Measurements from ENCODE around the gene HOOK2.

- TF ChIP-seq CTCF (IDR thresholded peaks at IDR 0.05) = peak in 1 of 2 donors; percentile 5
- TF ChIP-seq POLR2AphosphoS5 (IDR thresholded peaks at IDR 0.05) = peak; percentile 100
- TF ChIP-seq POLR2A (IDR thresholded peaks at IDR 0.05) = peak; percentile 100
- TF ChIP-seq EP300 (IDR thresholded peaks at IDR 0.05) = peak; percentile 76
These were observed 16.1 kb upstream of the HOOK2 start, which contains the start of gene JUNB for GRCh38 chr19:12791345-12792050.

All from suprapubic skin (tissue), 4 donors.